HepG2 (cell line): ENCODE results near the gene OR2V2. TPM values are rescaled to one million over a fixed set of nuclear protein-coding genes. Genes with fewer than 3 reads are reported as not detected.

Experiments used
- CBX2 ChIP-seq, 2 experiments: fragments of 200-600 bp in 1 of 2; sonication (generic); formaldehyde crosslinking in 1 of 2; IDR thresholded peaks; 2 replicates each; pipeline versions ENCODE4 v1.7.0 to v1.8.1; 2018 to 2022; ENCODE audit warnings: low read depth in 2 of 2, low read length in 1 of 2, mild to moderate bottlenecking in 1 of 2, missing genetic modification reagents in 1 of 2
- FOXK1 ChIP-seq: sonication (generic); formaldehyde crosslinking; IDR thresholded peaks from 2 replicates; pipeline ENCODE4 v1.4.0; 2020; ENCODE audit warnings: low read depth, missing genetic modification reagents, borderline replicate concordance
- LRRFIP1 ChIP-seq: sonication (generic); formaldehyde crosslinking; conservative IDR thresholded peaks from 2 replicates; pipeline ENCODE4 v1.4.0; 2020; ENCODE audit warnings: missing genetic modification reagents
- NCOA5 ChIP-seq: sonication (generic); formaldehyde crosslinking; IDR thresholded peaks from 2 replicates; pipeline ENCODE4 v1.4.0; 2020; ENCODE audit warnings: missing genetic modification reagents
- THAP11 ChIP-seq: IDR thresholded peaks from 2 replicates; pipeline ENCODE4 v1.6.1; 2016; ENCODE audit warnings: missing biosample characterization, missing genetic modification reagents
- TP53 ChIP-seq: sonication (generic); formaldehyde crosslinking; conservative IDR thresholded peaks from 2 replicates; pipeline ENCODE4 v1.4.0; 2020; ENCODE audit warnings: missing genetic modification reagents
- YY1 ChIP-seq: IDR thresholded peaks from 2 replicates; pipeline ENCODE4 v1.6.1; 2011; ENCODE audit warnings: low read length, low read depth, moderate library complexity, mild to moderate bottlenecking; ENCODE audit not compliant: insufficient read depth, insufficient replicate concordance
- ZBTB21 ChIP-seq: sonication (generic); formaldehyde crosslinking; IDR thresholded peaks from 2 replicates; pipeline ENCODE4 v1.4.0; 2020; ENCODE audit warnings: missing genetic modification reagents
- ZNF235 ChIP-seq: sonication (generic); formaldehyde crosslinking; IDR thresholded peaks from 2 replicates; pipeline ENCODE4 v1.8.1; 2023; ENCODE audit warnings: mild to moderate bottlenecking, missing genetic modification reagents, borderline replicate concordance
- ZNF44 ChIP-seq: sonication (generic); formaldehyde crosslinking; IDR thresholded peaks from 2 replicates; pipeline ENCODE4 v1.5.1; 2020; ENCODE audit warnings: mild to moderate bottlenecking, missing genetic modification reagents
- ZNF510 ChIP-seq: sonication (generic); formaldehyde crosslinking; IDR thresholded peaks from 2 replicates; pipeline ENCODE4 v1.4.0; 2020; ENCODE audit warnings: low read depth, mild to moderate bottlenecking, missing genetic modification reagents
- ZNF678 ChIP-seq: sonication (generic); formaldehyde crosslinking; IDR thresholded peaks from 2 replicates; pipeline ENCODE4 v1.4.0; 2020; ENCODE audit warnings: mild to moderate bottlenecking, missing genetic modification reagents
- polyA plus RNA-seq, 8 experiments: library from polyadenylated mRNA; depleted of rRNA in 3 of 8; stranded (reverse) in 7 of 8; unstranded in 1 of 8; fragments of >200 nt; fragmentation: Illumina TruSeq in 4 of 8; extraction: Trizol in 4 of 8; gene quantifications; 2 replicates each; pipeline versions ENCODE4 v1.2.1 to v1.2.3, GENCODE V29; 2011 to 2016; ENCODE audit warnings: low read depth in 4 of 8, missing spikeins in 1 of 8, mixed read lengths in 1 of 8; ENCODE audit not compliant: insufficient read depth in 1 of 8
- total RNA-seq, 5 experiments: library from RNA; depleted of rRNA; stranded (reverse); fragments of >200 nt; fragmentation: Illumina TruSeq; extraction: Trizol; gene quantifications; 2 replicates each; pipeline ENCODE4 v1.2.3, GENCODE V29; 2016; ENCODE audit warnings: low read depth in 1 of 5
- TF ChIP-seq, protein P1 (sequence below), 2 experiments: sonication (generic) in 1 of 2; formaldehyde crosslinking in 1 of 2; IDR thresholded peaks; 2 replicates each; pipeline versions ENCODE4 v1.6.1 to v1.9.0; 2014 to 2022; ENCODE audit warnings: antibody characterized with exemption in 1 of 2, borderline replicate concordance in 1 of 2, inconsistent platforms in 1 of 2, low read depth in 1 of 2, missing genetic modification reagents in 1 of 2
- TF ChIP-seq, protein P2 (sequence below): sonication (generic); formaldehyde crosslinking; IDR thresholded peaks from 2 replicates; pipeline ENCODE4 v1.5.0; 2020; ENCODE audit warnings: missing genetic modification reagents
- TF ChIP-seq, protein P3 (sequence below): IDR thresholded peaks from 2 replicates; pipeline ENCODE4 v1.6.1; 2018; ENCODE audit warnings: missing genetic modification reagents, mild to moderate bottlenecking, missing compliant biosample characterization

OR2V2 gene
- total and polyA plus RNA-seq, 2 of the 13 experiments (the other 11 are each of a cell fraction or from before 2014, with no cell fraction given), result not detected

DNA sequence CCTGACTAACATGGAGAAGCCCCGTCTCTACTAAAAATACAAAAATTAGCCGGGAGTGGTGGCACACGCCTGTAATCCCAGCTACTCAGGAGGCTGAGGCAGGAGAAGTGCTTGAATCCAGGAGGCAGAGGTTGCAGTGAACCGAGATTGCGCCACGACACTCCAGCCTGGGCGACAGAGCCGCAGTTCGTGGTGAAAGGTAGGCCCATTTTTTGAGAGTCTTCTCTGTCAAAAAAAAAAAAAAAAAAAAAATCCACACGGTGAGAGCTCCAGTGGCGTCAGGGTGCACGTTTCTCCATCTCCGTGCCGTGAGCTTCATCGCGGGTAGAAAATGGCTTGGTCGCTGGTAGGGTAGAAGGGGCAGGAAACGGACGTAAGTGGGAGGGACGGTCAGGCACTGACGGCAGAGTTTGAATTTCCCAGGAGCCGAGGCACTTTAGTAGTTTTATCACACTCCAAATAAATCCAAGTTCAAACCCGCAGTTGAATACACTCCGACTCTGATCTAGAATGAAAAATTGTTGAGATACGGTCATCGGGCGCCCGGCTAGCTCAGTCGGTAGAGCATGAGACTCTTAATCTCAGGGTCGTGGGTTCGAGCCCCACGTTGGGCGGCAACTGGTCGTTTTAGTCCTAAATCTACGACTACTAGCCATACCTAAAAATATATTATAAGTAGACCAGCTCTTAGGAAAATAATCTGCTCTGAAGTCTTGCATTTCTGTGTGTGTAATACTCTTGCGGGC is 60.0 kb downstream of the OR2V2 start (continued):
- no peak for TF ChIP-seq CBX2 (IDR thresholded peaks at IDR 0.05; ENCODE audit: low read depth, low read length)
- TF ChIP-seq CBX2 (CRISPR knock-in tag; IDR thresholded peaks at IDR 0.05; ENCODE audit: low read depth), result no peak
- TF ChIP-seq TP53 (CRISPR knock-in tag), result no peak
- TF ChIP-seq ZBTB21 (CRISPR knock-in tag), result no peak
- no peak for TF ChIP-seq ZNF678 (CRISPR knock-in tag)
- no peak for TF ChIP-seq ZNF235 (CRISPR knock-in tag)
- TF ChIP-seq FOXK1 (CRISPR knock-in tag), result 0 out of 2 replicates have a peak, but pooled peaks have one; percentile 31
- TF ChIP-seq, protein P1, sequence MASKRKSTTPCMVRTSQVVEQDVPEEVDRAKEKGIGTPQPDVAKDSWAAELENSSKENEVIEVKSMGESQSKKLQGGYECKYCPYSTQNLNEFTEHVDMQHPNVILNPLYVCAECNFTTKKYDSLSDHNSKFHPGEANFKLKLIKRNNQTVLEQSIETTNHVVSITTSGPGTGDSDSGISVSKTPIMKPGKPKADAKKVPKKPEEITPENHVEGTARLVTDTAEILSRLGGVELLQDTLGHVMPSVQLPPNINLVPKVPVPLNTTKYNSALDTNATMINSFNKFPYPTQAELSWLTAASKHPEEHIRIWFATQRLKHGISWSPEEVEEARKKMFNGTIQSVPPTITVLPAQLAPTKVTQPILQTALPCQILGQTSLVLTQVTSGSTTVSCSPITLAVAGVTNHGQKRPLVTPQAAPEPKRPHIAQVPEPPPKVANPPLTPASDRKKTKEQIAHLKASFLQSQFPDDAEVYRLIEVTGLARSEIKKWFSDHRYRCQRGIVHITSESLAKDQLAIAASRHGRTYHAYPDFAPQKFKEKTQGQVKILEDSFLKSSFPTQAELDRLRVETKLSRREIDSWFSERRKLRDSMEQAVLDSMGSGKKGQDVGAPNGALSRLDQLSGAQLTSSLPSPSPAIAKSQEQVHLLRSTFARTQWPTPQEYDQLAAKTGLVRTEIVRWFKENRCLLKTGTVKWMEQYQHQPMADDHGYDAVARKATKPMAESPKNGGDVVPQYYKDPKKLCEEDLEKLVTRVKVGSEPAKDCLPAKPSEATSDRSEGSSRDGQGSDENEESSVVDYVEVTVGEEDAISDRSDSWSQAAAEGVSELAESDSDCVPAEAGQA (IDR thresholded peaks at IDR 0.05; ENCODE audit: low read depth), result no peak
- TF ChIP-seq, protein P1 (CRISPR knock-in tag; IDR thresholded peaks at IDR 0.05; ENCODE audit: borderline replicate concordance), result no peak
- TF ChIP-seq, protein P2, sequence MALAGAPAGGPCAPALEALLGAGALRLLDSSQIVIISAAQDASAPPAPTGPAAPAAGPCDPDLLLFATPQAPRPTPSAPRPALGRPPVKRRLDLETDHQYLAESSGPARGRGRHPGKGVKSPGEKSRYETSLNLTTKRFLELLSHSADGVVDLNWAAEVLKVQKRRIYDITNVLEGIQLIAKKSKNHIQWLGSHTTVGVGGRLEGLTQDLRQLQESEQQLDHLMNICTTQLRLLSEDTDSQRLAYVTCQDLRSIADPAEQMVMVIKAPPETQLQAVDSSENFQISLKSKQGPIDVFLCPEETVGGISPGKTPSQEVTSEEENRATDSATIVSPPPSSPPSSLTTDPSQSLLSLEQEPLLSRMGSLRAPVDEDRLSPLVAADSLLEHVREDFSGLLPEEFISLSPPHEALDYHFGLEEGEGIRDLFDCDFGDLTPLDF (CRISPR knock-in tag), result no peak
- TF ChIP-seq ZNF510 (CRISPR knock-in tag), result no peak
- no peak for TF ChIP-seq ZNF44 (CRISPR knock-in tag)
- TF ChIP-seq LRRFIP1 (CRISPR knock-in tag), result no peak
- TF ChIP-seq THAP11 (CRISPR knock-in tag), result peak; percentile 32; the same call in 1 of the 2 replicates
- TF ChIP-seq, protein P3, sequence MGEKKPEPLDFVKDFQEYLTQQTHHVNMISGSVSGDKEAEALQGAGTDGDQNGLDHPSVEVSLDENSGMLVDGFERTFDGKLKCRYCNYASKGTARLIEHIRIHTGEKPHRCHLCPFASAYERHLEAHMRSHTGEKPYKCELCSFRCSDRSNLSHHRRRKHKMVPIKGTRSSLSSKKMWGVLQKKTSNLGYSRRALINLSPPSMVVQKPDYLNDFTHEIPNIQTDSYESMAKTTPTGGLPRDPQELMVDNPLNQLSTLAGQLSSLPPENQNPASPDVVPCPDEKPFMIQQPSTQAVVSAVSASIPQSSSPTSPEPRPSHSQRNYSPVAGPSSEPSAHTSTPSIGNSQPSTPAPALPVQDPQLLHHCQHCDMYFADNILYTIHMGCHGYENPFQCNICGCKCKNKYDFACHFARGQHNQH (CRISPR knock-in tag), result peak; percentile 64; the same call in 1 of the 2 replicates
- TF ChIP-seq NCOA5 (CRISPR knock-in tag), result no peak
- peak; percentile 40 for TF ChIP-seq YY1
